Pancreas (tissue), 10 donors: ENCODE results near the gene PSMG3. TPM values are rescaled to one million over a fixed set of nuclear protein-coding genes. Genes with fewer than 3 reads are reported as not detected.

Experiments used
- ATAC-seq, 4 donors: fragments of 200-7000 bp; cut with Tn5 transposase; one replicate each; pipeline versions ENCODE4 v1.8.0 to v1.9.1; 2020; ENCODE audit warnings: mild to moderate bottlenecking in 4 of 4, moderate library complexity in 4 of 4
- DNase-seq, 6 donors: peaks; one replicate each; pipeline ENCODE4 v3.0.0-alpha.2; 2020
- FAIRE-seq: peaks from 2 replicates; lab custom pipeline; 2012; peaks lifted over from hg19 to GRCh38; lab: Jason Lieb, UNC
- H3K27ac ChIP-seq, 4 donors: fragments of 200-600 bp; sonication (generic); 1 replicate in 3 of 4; 2 replicates in 1 of 4; pipeline versions ENCODE4 v1.5.0 to v1.8.0; 2020
- H3K27me3 ChIP-seq, 4 donors: fragments of 200-600 bp; one replicate each; pipeline ENCODE4 v1.8.0; 2021
- H3K36me3 ChIP-seq, 3 donors: fragments of 200-600 bp; sonication (generic) in 1 of 3; one replicate each; pipeline versions ENCODE4 v1.5.0 to v1.8.0; 2020 to 2021
- H3K4me1 ChIP-seq, 3 donors: fragments of 200-600 bp; one replicate each; pipeline ENCODE4 v1.8.0; 2021
- H3K4me3 ChIP-seq, 4 donors: fragments of 200-600 bp; sonication (generic) in 2 of 4; one replicate each; pipeline versions ENCODE4 v1.5.0 to v1.8.0; 2020 to 2021
- H3K9me3 ChIP-seq, 4 donors: fragments of 200-600 bp; one replicate each; pipeline ENCODE4 v1.8.0; 2021
- WGBS, 2 donors: extraction: QIAGEN DNeasy Blood & Tissue Kit; methylation state at CpG; one replicate each; pipeline ENCODE4 v1.1.7; 2013; 5-methylcytosine and 5-hydroxymethylcytosine counted together
- intact Hi-C, 3 donors: fragments of 100-400 bp; cut with DNase I; formaldehyde crosslinking; loops; one replicate each; pipeline versions ENCODE4 v1.11.1 to v1.14.2; 2022
- polyA plus RNA-seq, 2 donors: library from polyadenylated mRNA; stranded (reverse); fragments of 200-250 nt; gene quantifications; one replicate each; pipeline ENCODE4 v1.2.3, GENCODE V29; 2013
- total RNA-seq, 6 donors: library from RNA; stranded (reverse); fragmentation: NEBNext Ultra II Directional in 4 of 6; extraction: Animal tissue kit (Norgen Biotek cat#: 25700) in 4 of 6; gene quantifications; one replicate each; pipeline versions ENCODE4 v1.2.1 to v1.2.4, GENCODE V29; 2021 to 2023
- TF ChIP-seq, protein P1 (sequence below), 4 donors: fragments of 200-600 bp; sonication (generic) in 3 of 4; IDR thresholded peaks; one replicate each; pipeline versions ENCODE4 v1.5.0 to v1.8.0; 2021; ENCODE audit warnings: antibody characterized with exemption in 4 of 4
- donor health status: healthy with polysubstance abuse.
- donor health status: DM: no; HTN: no; CAD: no; lungs with moderate emphysema.
- donor health status: DM: no; HTN: no; CAD: no.
- donor health status: control.
- donor health status: control.
- donor health status: Bipolar disorder and iron deficiency.
- donor health status: DM: yes; HTN: yes; CAD: no.
- donor health status: DM: no; HTN: no; CAD: no.
- donor health status: DM: no; HTN: no; CAD: no.
- donor health status: DM: yes; HTN: yes; CAD: no.

The PSMG3 gene
- total and polyA plus RNA-seq, 8 donors: 6.7 to 46.1 (median 11.1) TPM

DNA sequence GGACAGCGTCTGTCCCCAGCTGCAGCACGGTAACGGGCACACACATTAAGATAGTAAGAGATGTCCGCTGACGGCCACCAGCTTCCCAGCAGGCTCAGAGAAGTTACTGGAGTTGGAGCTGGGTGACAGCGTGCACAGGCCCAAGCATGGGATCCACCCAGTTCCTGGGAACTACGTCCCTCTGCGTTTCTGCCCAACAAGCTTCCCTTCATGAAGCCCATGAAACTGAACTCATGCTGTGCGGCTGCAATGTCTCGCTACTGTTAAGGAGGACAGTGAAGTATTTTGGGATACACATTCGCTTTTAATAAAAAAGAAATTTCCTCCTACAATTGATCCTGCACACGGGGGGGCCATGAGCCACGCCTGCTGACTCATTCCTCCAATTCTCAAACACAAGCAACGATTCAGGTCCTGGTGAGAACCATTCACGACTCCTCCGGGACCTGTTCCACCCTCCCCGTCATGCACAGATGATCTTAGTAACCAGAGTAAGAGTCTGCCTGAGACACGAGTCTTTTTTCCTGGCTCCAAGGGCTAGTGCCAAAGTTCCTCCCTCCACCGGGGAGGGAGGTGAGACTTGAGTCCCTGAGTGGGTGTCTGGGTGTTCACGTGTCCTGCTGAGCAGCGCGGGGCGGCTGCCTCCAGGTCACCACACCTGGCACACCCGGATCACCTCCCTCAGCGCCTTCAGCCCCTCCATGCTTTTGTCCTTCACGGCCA is 2.6 kb downstream of the PSMG3 start:
- H3K9me3 ChIP-seq: no peaks in the 10 kb centered on the region
- intact Hi-C loops: no loop called here
- FAIRE-seq (no peak), ATAC-seq (no peak), DNase-seq (no peak)
- no peaks in the 10 kb centered on the region for H3K36me3 ChIP-seq
- TF ChIP-seq, protein P1, sequence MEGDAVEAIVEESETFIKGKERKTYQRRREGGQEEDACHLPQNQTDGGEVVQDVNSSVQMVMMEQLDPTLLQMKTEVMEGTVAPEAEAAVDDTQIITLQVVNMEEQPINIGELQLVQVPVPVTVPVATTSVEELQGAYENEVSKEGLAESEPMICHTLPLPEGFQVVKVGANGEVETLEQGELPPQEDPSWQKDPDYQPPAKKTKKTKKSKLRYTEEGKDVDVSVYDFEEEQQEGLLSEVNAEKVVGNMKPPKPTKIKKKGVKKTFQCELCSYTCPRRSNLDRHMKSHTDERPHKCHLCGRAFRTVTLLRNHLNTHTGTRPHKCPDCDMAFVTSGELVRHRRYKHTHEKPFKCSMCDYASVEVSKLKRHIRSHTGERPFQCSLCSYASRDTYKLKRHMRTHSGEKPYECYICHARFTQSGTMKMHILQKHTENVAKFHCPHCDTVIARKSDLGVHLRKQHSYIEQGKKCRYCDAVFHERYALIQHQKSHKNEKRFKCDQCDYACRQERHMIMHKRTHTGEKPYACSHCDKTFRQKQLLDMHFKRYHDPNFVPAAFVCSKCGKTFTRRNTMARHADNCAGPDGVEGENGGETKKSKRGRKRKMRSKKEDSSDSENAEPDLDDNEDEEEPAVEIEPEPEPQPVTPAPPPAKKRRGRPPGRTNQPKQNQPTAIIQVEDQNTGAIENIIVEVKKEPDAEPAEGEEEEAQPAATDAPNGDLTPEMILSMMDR (IDR thresholded peaks at IDR 0.05): no peak
- peaks cover 10 to 23% (median 11%) of the 10 kb centered on the region in 3 donors for H3K4me1 ChIP-seq
- WGBS, 2 donors: 86% methylated on average over 26 of the region's 26 CpGs
- no peak overlapping the region for H3K4me3 ChIP-seq
- H3K27me3 ChIP-seq: no peaks in the 10 kb centered on the region
- no peak overlapping the region for H3K27ac ChIP-seq

DNA sequence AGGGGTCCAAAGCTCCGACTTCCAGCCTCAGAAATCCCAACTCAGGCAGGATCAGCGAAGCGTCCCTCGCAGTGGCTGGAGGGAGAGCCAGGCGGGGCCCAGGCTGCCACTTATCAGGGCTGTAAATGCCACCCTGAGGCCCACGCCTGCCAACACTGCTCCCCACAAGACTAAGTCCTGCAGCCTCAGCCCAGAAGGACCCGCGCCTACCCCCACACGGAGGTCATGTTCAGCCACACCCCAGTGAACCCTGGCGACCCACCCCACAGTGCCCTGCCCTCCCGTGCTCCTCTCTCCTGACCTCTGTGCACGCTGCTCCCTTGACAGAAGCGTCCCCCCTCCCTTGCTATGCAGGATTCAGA is 3.2 kb downstream of the PSMG3 start:
- Histone ChIP-seq H3K27me3 (no peaks in the 10 kb centered on the region), H3K9me3 (no peaks in the 10 kb centered on the region), H3K4me3 (no peak overlapping the region), H3K27ac (no peak overlapping the region), H3K36me3 (no peaks in the 10 kb centered on the region), H3K4me1 (peaks cover 10 to 20% (median 11%) of the 10 kb centered on the region in 3 donors)
- WGBS, 2 donors: 88 to 93% methylated on average over 13 of the region's 13 CpGs
- no peak for FAIRE-seq
- intact Hi-C loops: no loop called here
- ATAC-seq: no peak
- TF ChIP-seq, protein P1 (IDR thresholded peaks at IDR 0.05): no peak
- no peak for DNase-seq

DNA sequence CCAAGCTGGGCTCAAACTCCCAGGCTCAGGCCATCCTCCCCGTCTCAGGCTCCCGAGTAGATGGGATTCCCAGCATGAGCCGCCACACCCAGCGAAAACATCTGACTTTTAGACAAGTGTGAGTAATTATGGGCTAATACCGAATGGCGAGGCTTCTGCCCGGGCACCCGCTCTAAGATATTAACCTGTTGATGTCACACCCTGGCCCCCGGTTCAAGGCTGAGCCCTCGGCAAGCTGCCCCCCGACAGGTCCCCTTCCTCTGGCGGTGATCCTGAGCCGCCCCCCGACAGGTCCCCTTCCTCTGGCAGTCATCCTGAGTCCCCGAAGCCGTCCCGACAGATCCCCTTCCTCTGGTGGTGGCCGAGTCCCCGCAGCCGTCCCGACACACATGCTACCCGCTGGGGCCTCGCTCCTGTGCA is 5.2 kb downstream of the PSMG3 start:
- WGBS, 2 donors: 70 to 73% methylated on average over 23 of the region's 23 CpGs
- DNase-seq (no peak), FAIRE-seq (no peak), ATAC-seq (no peak)
- no peaks in the 10 kb centered on the region for H3K9me3 ChIP-seq
- no peak overlapping the region for H3K27ac ChIP-seq
- peaks cover 4 to 10% (median 5%) of the 10 kb centered on the region in 3 donors for H3K4me1 ChIP-seq
- no peak overlapping the region for H3K4me3 ChIP-seq
- TF ChIP-seq, protein P1 (IDR thresholded peaks at IDR 0.05): no peak
- no peaks in the 10 kb centered on the region for H3K27me3 ChIP-seq
- intact Hi-C loops: no loop called here
- H3K36me3 ChIP-seq: no peaks in the 10 kb centered on the region

DNA sequence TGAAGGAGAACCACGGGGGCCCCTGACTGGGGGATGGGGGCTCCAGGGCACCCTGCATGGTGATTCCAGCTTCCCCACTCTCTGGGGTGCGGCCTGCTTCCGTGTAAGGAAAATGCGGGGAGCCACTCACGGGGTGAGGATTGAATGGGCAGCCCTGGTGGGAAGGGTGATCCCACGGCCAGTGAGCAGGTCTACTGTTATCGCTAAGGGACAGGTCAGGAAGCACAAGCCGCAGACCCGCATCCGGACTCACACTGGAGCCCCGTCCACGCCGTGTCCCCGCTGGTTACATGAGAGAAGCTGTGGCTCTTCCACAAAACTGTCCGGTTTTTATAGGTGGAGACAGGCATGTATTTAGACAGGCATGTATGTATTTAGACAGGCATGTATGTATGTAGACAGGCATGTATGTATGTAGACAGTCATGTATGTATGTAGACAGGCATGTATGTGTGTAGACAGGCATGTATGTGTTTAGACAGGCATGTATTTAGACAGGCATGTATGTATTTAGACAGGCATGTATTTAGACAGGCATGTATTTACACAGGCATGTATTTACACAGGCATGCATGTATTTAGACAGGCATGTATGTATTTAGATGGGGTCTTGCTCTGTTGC is 5.7 kb downstream of the PSMG3 start:
- Histone ChIP-seq H3K9me3 (no peaks in the 10 kb centered on the region), H3K36me3 (no peaks in the 10 kb centered on the region), H3K27ac (no peak overlapping the region), H3K4me3 (no peak overlapping the region), H3K27me3 (no peaks in the 10 kb centered on the region), H3K4me1 (peaks cover 2 to 9% (median 3%) of the 10 kb centered on the region in 3 donors)
- ATAC-seq (no peak), DNase-seq (no peak), FAIRE-seq (no peak)
- intact Hi-C loops: no loop called here
- TF ChIP-seq, protein P1 (IDR thresholded peaks at IDR 0.05): no peak
- 89 to 90% methylated on average over 15 of the region's 15 CpGs for WGBS, 2 donors

DNA sequence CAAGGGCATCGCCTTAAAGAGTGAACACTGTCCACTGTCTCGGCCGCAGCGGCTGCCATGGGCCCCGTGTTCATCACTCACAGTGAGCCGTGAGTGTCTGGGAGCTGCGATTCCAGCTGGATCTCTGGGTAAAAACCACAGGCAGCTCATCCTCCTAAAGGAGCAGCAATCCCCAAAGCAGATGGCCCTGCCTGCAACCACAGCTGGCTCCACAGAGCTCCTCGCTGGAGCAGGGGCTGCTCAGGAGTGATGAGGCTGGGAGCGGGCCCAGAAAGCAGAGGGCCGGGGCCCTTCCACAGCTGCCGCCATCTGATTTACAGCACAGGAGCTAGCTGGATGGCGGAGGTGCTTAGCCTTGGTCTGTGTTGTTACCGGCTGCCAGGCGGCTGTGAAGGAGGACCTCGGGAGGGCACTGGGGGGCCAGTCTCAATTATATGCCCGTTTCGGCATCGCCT is 7.2 kb downstream of the PSMG3 start:
- WGBS, 2 donors: 73 to 74% methylated on average over 17 to 18 of the region's 18 CpGs
- TF ChIP-seq, protein P1 (IDR thresholded peaks at IDR 0.05): no peak
- DNase-seq (no peak), ATAC-seq (no peak), FAIRE-seq (no peak)
- H3K27me3 ChIP-seq: no peaks in the 10 kb centered on the region
- no peaks in the 10 kb centered on the region for H3K4me1 ChIP-seq
- H3K9me3 ChIP-seq: no peaks in the 10 kb centered on the region
- no peaks in the 10 kb centered on the region for H3K36me3 ChIP-seq
- H3K4me3 ChIP-seq: no peak overlapping the region
- intact Hi-C loops: no loop called here
- H3K27ac ChIP-seq: no peak overlapping the region
